ENCODE measurements around the gene SFI1. TPM values are rescaled to one million over a fixed set of nuclear protein-coding genes. Genes with fewer than 3 reads are reported as not detected.

SFI1 gene
- total RNA-seq, 1 donor from 2014 or later, result 9.0 TPM

- DNase-seq (ENCODE audit: low read depth), result peak; percentile 23
- Histone ChIP-seq H3K36me3 (ENCODE audit: control insufficient read depth, insufficient read depth, low read length) (peaks cover 2% of the 10 kb centered on the region), H3K27me3 (ENCODE audit: control insufficient read depth, insufficient read depth, low read length) (no peaks in the 10 kb centered on the region), H3K4me3 (ENCODE audit: low read depth, low read length) (no peak overlapping the region)
- TF ChIP-seq CTCF (IDR thresholded peaks at IDR 0.05; ENCODE audit: insufficient read depth, low read length, severe bottlenecking), result no peak
- no peak for FAIRE-seq
Measured at GRCh38 chr22:31605851-31606585, 109.7 kb downstream of the SFI1 start.

GRCh38 chr22:31607696-31608095 is 111.4 kb downstream of the SFI1 start:
- no peaks in the 10 kb centered on the region for H3K27me3 ChIP-seq (ENCODE audit: control insufficient read depth, insufficient read depth, low read length)
- H3K4me3 ChIP-seq (ENCODE audit: low read depth, low read length), result no peak overlapping the region
- TF ChIP-seq CTCF (IDR thresholded peaks at IDR 0.05; ENCODE audit: insufficient read depth, low read length, severe bottlenecking), result no peak
- FAIRE-seq (no peak), DNase-seq (ENCODE audit: low read depth) (no peak)
- no peaks in the 10 kb centered on the region for H3K36me3 ChIP-seq (ENCODE audit: control insufficient read depth, insufficient read depth, low read length)

- DNase-seq (ENCODE audit: low read depth) (no peak), FAIRE-seq (no peak)
- Histone ChIP-seq H3K36me3 (ENCODE audit: control insufficient read depth, insufficient read depth, low read length) (no peaks in the 10 kb centered on the region), H3K27me3 (ENCODE audit: control insufficient read depth, insufficient read depth, low read length) (no peaks in the 10 kb centered on the region), H3K4me3 (ENCODE audit: low read depth, low read length) (no peak overlapping the region)
- TF ChIP-seq CTCF (IDR thresholded peaks at IDR 0.05; ENCODE audit: insufficient read depth, low read length, severe bottlenecking), result no peak
Measured at GRCh38 chr22:31609716-31610115, 113.4 kb downstream of the SFI1 start.

- H3K4me3 ChIP-seq (ENCODE audit: low read depth, low read length), result no peak overlapping the region
Measured at GRCh38 chr22:31610611-31611010, 114.3 kb downstream of the SFI1 start.

GRCh38 chr22:31611061-31611760 is 114.9 kb downstream of the SFI1 start:
- H3K36me3 ChIP-seq (ENCODE audit: control insufficient read depth, insufficient read depth, low read length), result no peaks in the 10 kb centered on the region
- no peak overlapping the region for H3K4me3 ChIP-seq (ENCODE audit: low read depth, low read length)
- TF ChIP-seq CTCF (IDR thresholded peaks at IDR 0.05; ENCODE audit: insufficient read depth, low read length, severe bottlenecking), result no peak
- FAIRE-seq, result no peak
- H3K27me3 ChIP-seq (ENCODE audit: control insufficient read depth, insufficient read depth, low read length), result no peaks in the 10 kb centered on the region
- DNase-seq (ENCODE audit: low read depth), result no peak

More at GRCh38 chr22:31610611-31611010, 114.3 kb downstream of the SFI1 start:
- no peaks in the 10 kb centered on the region for H3K27me3 ChIP-seq (ENCODE audit: control insufficient read depth, insufficient read depth, low read length)
- no peak for TF ChIP-seq CTCF (IDR thresholded peaks at IDR 0.05; ENCODE audit: insufficient read depth, low read length, severe bottlenecking)
- H3K36me3 ChIP-seq (ENCODE audit: control insufficient read depth, insufficient read depth, low read length), result no peaks in the 10 kb centered on the region
- DNase-seq (ENCODE audit: low read depth) (no peak), FAIRE-seq (no peak)

All from bronchial epithelial cell (primary cell).